Measurements from ENCODE around the gene CASQ2.
"Not testable (repeated sequence)": the region's sequence is repeated elsewhere in the genome, so short reads cannot be mapped to it uniquely, and the experiment has no call there.

The CASQ2 gene

DNA sequence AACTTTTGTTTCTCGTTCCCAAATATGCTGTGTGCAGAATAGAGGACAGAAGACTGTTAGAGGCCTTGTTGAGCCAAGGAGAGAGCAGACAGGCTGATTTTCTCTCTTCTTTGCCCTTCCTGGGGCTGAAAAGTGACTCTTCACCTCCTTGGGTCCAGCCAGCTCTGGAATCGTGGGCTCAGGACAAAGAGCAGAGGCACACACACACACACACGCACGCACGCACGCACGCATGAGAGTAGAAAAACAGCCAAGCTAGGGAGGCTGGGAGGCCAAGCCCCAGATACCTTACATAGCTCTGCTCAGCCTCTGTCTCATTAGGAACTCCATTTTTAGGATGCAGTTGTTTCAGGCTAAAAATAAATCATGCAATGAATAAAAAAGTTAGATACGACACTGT lies at the start of gene CASQ2:
CASQ2 (minus strand) TSS at position 166 of the 400 bp plus-strand sequence. CDS start 173 bp downstream, outside the sequence.
- DNase-seq, result no peak

DNA sequence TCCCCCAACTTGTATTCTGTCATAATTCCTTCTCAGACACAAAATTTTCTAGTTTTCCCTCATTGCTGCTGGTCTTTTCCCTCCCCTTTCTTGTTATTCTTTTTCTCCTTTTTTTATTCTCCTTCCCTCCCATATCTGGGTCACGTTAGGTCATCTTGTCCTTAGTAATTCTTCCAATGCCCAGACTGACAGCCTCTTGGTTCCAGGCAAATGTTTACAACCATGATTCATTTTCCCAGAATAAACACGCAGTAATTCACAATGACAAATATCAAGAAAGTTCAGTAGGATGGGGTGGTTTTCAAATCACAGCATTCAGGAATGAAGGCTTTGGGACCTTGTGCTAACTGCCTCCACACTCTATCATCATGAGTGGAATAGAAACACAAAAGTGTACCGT lies 47.2 kb upstream of the CASQ2 start:
- peak; percentile 2 for DNase-seq

DNA sequence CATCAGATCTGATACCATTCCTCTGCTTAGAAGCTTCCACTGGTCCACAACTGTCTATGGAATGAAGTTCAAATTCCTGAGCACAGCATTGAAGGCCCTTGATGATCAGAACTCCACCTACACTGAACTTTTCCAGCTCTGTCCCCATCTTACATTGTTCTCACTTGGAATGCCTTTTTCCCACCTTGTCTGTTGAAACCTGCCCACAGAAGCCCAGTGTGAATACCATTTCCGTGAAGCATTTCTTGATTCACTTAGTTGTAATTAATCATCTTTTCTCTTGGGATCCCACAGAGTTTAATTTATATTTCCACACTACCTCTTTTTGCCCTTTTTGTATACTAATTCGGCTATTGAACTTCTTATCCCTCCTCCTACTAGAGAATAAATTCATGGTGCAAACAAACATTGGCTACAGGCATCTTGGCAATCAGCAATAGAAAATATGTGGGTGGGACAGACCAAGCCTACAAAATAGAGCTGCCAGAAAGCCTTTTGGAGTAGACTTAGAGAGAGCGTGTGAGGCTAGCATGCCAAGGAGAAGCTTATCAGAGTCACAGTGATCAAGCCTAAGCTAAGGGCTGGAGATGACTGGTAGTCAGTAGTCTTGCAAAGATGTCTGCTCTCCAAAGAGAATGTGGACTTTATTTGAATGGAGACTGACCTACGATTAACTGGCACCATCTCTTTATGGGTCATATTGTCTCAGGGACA lies 46.3 kb upstream of the CASQ2 start:
- DNase-seq, result no peak

DNA sequence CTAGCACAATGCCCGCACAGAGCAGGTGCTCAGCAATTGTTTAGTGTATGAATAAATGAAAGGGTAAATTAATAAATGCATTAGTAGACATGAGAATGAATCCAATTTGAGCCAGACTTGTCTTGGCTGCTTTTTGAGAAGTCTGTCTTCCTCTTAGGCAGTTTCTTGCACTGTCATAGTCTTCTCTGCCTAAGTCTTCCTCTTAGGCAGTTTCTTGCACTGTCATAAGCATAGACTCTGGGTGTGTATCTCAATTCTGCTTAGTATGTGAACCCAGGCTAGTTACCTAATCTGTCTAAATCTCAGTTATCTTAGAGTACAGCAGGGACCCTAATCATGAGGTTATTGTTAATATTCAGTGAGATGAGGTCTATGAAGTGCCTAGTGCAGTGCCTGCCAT lies 45.2 kb upstream of the CASQ2 start:
- DNase-seq, result no peak

DNA sequence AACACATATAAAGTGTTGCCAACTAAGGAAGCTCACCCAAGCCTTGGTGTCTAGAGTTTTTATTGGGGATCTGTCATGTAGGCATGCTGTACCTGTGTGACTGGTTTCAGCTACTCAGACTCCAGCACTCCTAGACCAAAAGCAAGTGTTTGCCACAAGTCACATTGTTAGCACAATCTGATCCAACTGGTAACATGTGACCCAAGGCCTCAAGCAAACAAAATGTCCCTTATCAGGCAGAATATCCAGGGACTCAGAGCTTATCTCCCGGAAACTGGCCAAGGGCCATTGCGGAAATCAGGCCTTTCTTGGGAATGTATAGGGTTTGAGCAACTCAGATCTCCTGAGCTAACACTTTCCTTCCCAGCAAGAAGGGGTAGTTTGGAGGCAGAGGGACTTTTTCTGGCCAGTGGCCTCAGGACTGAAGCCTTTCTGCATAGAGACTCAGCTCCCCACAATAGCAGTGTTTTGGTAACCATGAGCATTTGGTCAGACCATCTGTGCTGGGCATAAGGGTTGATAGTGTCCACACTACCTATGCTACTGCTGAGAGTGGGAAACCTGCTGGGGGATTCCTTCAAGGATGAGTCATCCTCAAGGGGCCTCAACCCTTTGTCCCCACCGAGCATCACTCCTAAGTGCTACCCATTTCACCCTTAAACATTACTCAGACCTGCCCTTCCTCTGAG lies 42.8 kb upstream of the CASQ2 start:
- DNase-seq, result peak; percentile 66

DNA sequence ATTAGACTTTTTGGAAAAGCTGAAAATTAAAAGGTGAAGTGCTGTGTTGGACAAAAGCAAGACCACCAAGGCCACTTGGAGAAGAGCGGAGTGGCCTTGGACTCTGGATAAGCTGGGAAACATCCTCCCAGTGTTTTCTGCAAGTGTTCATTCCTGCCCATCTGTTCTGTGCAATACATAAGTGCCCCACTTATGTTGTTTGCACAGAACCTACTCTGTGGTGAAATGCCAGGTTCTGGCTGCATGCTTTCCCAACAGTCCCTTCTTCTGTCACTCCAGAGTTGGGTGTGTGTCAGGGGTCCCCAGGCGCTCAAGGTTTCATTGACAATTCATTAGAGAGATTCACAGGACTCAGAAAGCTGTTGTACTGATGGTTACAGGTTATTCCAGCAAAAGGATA lies 42.1 kb upstream of the CASQ2 start:
- peak; percentile 74 for DNase-seq

DNA sequence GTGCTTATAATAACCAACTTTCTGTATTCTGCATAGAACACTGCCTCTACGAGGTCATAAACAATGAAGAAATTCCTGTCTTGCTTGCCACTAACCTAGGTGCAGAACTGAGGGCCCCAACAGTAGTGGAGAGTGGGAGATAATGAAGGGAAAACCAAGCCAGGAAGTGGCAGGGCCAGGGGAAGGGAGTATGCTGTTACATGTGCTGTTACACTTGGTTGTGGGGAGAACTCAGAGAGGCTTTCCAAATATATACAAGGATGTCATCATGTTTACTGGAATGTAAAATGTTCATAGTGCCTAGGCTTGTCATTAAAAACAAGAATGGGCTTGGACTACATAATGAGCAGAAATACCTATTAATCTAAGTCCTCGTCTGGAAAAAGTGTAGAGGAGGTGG lies 41.3 kb upstream of the CASQ2 start:
- DNase-seq, result peak; percentile 0

DNA sequence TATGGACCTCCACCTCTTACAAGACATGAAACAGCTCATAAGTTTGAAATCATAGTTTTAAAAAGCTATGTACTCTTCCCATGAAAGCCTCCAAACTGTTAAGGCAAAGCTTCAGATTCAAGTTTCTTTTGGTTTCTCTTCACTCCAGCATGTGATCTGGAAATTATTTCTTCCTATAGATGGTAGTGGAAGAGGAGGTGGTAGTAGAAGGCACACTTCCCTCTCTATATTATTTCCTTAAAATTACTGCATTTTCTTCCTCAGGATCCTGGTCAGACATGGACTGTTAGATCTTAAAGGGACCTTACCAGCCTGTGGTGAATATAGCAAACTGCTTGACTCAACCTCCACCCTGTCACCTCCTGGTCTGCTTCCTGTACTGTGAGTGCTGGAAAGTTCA lies 40.6 kb upstream of the CASQ2 start:
- no peak for DNase-seq

DNA sequence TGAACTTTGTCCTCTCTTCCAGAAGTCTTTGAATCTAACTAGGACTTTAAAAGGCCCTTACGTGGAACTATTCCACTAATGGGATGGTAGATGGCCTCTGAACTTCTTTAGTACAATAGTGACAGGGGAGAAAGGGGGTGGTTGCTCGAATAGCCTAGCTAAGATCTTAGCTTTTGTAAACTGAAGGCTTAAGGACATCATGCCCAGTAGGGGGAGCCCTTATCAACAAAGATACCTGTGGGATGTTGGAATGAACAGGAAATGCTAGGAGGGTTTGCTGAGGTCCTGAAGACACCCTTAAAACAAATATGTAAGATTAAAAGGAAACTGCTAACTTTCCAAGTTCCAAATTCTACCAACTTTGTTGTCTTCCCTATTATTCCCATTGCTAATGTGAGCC lies 39.2 kb upstream of the CASQ2 start:
- DNase-seq, result peak; percentile 76

DNA sequence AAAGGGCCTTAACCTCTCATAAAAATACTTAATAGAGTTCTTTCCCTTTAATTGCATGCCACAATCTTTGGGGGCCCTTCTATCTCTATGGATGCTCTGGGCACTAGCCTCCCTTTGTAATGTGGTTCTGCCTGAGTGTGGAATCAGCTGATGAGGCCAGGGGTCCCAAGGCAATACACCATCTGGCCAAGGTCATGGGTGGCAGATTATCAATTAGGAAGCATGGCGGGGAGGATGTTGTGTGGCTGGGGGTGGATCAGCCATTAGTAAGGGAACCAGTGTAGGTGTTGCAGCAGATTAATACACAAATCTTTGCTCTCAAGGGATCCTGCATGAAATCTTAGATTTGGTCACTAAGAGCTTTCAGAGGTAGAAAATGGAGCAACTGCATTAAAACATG lies 37.1 kb upstream of the CASQ2 start:
- no peak for DNase-seq

DNA sequence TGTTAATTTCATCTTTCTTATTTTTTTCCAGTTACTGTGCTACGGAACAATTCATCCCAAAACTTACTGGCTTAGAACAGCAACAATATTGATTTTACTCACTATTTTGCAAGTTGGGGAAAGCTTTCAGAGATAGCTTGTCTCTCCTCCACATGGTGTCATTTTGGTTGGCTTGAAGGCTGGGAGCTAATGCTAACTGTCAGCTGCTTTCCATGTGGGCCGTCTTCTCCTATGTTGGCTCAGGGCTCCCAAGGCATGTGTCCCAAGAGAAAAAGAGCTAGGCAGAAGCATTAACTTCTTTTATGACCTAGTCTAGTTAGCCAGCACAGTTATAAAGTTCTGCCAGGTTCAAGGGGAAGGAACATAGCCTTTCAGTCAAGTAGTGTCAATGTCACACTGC lies 33.9 kb upstream of the CASQ2 start:
- no peak for DNase-seq

DNA sequence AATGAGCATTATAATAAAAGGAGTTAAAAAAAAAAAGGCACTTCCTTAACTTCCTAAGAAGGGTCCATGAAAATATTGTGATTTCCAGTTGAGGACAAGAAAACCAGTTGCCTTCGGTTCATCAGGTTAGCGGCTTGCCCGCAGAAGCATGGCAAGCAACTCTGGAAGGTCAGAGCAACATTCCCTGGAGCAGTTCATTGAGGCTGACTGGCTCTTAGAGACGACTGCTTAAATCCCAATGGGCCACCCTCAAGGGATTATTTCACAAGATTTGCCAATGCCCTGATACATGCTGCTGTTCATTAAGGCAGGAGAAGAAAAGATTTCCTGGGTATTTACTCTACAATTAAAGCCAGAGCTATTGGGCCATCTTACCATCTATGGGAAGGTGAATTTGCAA lies 29.0 kb upstream of the CASQ2 start:
- DNase-seq, result no peak

DNA sequence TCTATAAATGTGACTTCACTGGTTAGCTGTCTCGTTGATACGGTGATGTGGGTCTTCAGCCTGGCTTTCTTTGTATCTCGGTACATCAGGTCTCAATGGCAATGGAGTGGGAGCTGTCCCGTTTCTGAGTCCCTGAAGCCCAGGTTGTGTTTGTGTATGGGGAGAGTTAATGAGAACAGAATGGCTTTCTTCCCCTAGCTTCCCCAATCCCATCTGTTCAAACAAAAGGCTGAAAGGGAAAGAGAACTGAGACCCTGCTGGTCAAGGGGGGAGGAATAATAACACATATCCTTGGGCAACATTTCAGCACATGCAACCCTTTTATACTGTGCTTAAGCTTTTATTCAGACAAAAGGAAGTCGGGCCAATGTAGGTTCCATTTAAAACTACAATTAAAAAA lies 28.4 kb upstream of the CASQ2 start:
- no peak for DNase-seq

DNA sequence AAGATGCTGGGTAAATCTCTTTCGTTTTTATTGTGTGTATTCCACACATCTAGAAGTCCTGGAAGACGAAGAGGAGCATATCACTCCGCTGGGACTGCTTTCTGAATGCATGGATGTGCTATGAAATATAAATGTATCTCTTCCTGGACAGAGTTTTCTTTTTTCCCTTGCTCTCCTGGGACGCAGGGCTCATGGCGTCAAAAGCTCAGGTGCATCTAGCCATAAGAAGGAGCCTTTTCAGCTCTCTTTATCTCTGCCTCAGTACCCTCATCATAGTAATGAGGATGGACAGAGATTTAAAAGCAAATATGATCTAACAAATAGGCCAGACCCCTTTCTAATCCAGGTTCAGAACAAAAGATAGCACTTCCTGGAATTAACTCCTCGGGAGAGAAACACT lies 27.5 kb upstream of the CASQ2 start:
- no peak for DNase-seq

DNA sequence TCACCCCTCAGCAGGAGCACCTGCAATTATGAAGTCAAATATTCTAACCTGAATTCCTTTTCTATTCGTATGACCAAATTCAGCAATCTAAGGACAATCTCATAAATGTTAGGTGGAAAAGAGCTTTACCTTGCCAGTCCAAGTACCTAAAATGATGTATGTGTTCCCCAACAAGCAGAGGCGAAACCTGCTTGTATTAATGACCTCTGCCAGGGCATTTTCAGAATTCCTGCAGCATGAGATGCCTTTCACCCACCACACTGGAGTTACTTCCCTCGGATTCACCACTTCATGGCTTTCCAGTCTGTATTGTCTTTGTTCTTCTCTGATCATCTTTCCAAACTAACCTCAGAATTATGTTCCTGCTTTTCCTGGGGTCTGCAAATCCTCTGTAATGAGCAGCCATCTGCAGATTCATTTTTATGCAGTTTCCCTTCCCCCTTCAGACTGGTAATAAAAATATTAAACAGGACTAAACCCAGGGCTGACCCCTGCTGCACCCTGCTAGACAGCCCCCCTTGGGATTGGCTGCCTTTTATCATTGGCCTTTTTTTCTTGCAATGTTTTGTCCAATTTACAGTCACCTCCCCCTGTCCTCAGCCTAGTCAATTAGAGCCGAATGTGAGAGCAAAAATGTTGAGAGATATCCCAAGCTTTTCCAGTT lies 26.6 kb upstream of the CASQ2 start:
- no peak for DNase-seq

DNA sequence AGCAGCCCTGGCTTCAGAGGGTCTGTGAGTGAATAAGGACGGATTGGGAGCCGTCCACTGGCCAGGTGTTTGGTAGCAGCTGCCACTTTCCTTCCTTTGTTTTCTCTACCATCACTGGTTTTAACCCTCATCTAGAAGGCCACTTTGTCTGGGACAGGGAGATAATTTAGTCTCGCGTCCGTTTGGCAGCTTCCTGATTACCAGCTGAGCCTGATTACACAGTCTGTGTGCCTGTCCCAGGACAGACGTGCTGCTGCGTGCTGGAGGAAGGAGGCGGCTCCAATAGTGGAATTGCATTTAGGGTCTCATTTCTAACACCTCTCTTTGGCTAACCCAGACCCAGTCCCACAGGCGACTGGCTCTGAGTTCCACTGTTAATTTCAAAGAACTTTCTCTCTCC lies 24.6 kb upstream of the CASQ2 start:
- DNase-seq, result no peak

DNA sequence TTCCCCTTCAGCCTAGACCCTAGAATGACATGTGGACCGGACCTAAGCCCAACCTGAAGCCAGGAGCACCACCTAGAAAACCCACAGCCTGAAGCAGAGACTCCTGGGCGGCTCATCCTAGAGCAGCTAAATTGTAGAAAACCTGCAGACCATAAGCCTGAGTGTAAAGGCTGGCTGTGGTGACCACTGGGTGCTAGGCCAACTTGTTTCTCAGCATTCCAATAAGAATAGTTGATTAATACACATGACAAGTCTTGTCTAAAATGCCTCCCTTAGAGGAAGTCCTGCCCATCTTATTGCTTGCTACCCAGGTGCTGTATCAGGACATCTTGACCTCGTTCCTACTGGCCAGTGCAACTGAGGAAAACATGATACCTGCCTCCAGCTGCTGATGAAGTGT lies 23.3 kb upstream of the CASQ2 start:
- DNase-seq, result no peak

DNA sequence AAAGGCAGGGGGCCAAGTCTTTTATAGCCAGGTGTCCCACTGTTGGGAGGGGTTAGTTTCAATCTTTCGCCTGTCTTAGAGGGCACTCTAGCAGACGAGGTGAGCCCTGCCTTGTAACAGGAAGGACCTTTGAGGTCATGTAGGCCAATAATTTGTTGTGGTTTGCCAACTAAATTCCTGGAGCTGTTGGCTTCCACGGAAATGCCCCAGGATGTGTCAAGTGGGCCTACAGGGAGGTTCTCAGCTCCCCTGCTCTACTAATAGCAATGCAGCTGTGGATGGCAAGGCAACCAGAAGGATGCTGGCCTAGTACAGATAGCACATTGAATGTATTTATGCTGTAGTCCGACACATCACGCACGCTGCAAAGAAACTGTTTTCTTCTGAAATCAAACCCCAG lies 22.3 kb upstream of the CASQ2 start:
- no peak for DNase-seq

DNA sequence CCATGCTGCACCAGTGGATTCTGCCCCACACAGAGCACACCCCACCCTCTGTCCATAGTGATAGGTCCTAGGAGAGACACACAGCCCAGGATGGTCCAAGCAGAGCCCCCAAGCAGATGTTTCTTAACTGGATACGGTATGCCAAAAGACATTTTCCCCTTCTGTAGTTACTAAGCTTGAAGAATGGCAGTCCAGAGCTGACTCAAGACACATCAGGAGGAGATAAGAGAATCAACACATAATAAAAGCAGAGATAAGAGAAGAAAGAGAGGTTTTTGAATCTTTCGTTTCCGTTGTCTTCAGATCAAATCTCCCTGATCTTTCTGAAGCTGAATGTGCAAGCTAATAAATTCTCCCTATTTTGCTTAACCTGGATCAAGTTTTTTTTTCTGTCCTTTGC lies 21.8 kb upstream of the CASQ2 start:
- no peak for DNase-seq

DNA sequence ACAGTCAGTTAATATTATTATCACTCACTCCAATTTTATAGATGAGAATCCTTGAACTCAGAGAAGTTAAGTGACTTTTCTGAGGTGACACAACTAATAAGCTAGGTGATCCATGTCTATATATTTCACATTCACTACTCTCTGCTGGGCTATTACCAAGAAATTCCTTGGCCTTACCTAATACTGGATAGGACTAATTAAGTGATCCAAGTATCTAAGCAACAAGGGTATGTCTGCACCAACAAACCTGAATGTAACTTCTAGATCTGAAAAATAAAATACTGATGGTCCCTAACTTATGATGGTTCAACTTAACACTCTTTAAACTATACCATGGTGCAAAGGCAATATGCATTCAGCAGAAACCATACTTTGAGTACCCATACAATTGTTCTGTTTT lies 14.8 kb upstream of the CASQ2 start:
- no peak for DNase-seq

DNA sequence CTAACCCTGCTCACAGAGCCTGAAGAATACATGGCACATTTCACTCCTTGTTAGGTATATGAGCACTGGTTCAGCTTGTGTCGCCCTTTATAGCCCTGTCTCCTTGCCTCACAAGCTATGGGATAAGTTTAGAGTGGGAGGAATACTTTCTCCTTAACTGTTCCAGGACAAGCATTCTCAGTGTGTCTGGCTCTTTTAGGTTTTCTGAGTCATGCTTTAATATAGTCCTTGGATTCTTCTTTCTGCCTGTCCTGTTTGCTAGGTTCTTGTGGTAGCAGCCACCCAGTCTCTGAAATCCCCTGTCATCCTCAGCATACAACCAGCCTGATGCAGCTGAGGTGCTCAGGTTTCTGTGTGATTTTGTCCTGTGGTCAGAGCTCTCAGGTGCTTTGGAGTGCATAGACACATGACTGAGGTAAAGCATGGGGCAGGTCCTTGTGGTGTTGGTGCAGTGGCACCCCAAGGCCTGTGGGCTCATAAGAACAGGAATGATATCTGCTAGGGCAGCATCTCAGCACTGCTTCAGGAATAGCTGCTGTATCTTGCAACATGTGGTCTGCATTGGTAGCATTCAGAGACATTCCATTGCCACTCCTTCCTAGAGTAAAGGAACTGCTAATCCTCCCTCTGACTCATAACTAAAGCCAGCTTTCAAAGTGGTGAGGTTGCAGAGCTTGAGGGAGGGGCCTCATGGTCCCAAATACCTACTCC lies 14.2 kb upstream of the CASQ2 start:
- peak; percentile 1 for DNase-seq

DNA sequence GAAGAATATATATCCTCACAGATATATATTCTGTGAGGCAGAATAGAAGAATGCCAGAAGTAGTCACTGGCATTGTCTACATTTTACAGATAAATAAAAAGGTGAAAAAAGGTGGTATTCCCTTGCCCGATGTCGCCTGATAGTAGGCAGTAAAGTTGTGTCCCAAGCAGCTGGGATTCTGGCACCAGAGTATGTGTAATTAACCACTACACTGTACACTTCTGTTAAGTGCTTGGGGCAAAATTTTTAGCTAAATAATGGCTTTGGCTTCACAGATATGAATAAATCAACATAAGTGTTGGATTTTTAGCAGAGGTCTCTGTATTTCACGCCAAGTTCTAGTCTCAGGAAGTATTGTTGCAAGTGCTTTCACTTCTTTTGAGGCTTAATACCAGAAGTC lies 13.3 kb upstream of the CASQ2 start:
- no peak for DNase-seq

DNA sequence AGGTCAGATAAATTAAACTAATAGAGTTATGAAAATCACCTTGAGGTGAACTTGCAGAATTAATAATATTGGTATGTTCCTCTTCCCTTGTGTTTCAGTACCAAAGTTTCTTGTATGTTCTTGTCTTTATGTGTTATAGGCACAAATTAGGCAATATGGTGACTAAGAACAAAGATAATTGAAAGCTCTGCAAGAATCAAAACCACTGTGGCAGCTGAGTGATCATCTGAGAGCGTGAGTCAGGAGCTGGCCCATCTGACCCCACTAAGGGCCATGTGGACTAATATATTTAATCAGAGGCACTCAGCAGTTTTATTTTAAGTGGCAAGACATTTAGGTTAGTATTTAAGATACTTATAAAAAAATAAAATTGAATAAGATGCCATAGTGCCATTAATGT lies 12.8 kb upstream of the CASQ2 start:
- no peak for DNase-seq

DNA sequence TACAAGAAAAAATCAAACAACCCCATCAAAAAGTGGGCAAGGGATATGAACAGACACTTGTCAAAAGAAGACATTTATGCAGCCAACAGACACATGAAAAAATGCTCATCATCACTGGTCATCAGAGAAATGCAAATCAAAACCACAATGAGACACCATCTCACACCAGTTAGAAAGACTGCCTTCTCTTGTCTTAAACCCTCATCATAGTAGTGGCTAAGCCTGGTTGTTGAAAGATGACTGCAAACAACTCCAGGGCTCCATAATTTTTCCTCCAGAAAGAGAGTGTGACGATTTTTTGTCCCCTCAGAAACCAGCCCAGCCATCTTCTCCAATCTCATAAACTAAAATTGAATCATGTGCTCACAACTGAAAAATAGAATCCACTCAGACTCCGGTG lies 12.1 kb upstream of the CASQ2 start:
- not testable (repeated sequence) for DNase-seq
